K562 (cell line): ENCODE measurements around the gene LOC101059915.

Experiments
- ATAC-seq: fragments of 200-7000 bp; cut with Tn5 transposase; 3 replicates; pipeline ENCODE4 v1.9.1; 2020; ENCODE audit warnings: moderate library complexity
- BruUV-seq: library from RNA; stranded (reverse); fragments of 400-500 nt; replicated peaks from 2 replicates; lab custom pipeline; 2021; lab: Mats Ljungman, UMichigan
- CTCF ChIA-PET: fragments of 300-600 bp; formaldehyde crosslinking; extraction: SDS; loops from one replicate; lab custom pipeline; 2021; ENCODE audit warnings: low intra/inter-chr PET ratio; lab: Yijun Ruan, JAX
- POLR2A ChIA-PET: fragments of 300-600, 350-650 bp; sonication (Branson Sonifier 250); formaldehyde crosslinking; extraction: SDS; loops from one replicate; lab custom pipeline; 2021; ENCODE audit warnings: antibody characterized with exemption, inconsistent platforms; lab: Yijun Ruan, JAX
- DNase-seq, 4 experiments: peaks; one replicate each; pipeline versions ENCODE4 v3.0.0 to v3.0.0-alpha.2; 2011 to 2018; ENCODE audit warnings: low spot score in 3 of 4, mixed read lengths in 3 of 4; ENCODE audit errors: extremely low read depth in 1 of 4
- FAIRE-seq: peaks from 2 replicates; lab custom pipeline; 2011; peaks lifted over from hg19 to GRCh38; lab: Jason Lieb, UNC
- H2AFZ ChIP-seq: 2 replicates; pipeline ENCODE4 v1.6.0; 2011; ENCODE audit warnings: low read depth, low read length, control low read depth, inconsistent platforms
- H3K27ac ChIP-seq: fragments of 200-600 bp; 3 replicates; pipeline ENCODE4 v1.8.0; 2011; ENCODE audit warnings: low read depth, mild to moderate bottlenecking, control low read depth, inconsistent platforms, low read length, moderate library complexity, mixed read lengths; ENCODE audit errors: extremely low read depth
- H3K27me3 ChIP-seq, 2 experiments: fragments of 300-600 bp in 1 of 2; 2 replicates in 1 of 2; 3 replicates in 1 of 2; pipeline versions ENCODE4 v1.6.0 to v1.8.0; 2011; ENCODE audit warnings: inconsistent platforms in 2 of 2, low read length in 2 of 2, mild to moderate bottlenecking in 1 of 2, mixed read lengths in 1 of 2, moderate library complexity in 1 of 2; ENCODE audit not compliant: control insufficient read depth in 2 of 2, insufficient read depth in 2 of 2
- H3K36me3 ChIP-seq: fragments of 300-600 bp; 3 replicates; pipeline ENCODE4 v1.8.0; 2011; ENCODE audit warnings: mild to moderate bottlenecking, low read length, inconsistent platforms; ENCODE audit not compliant: control insufficient read depth, insufficient read depth
- H3K4me1 ChIP-seq, 2 experiments: fragments of 200-600 bp in 1 of 2; replicated peaks in 1 of 2; 2 replicates in 1 of 2; 3 replicates in 1 of 2; pipeline versions ENCODE4 v1.5.1 to v1.8.0; 2011; ENCODE audit warnings: inconsistent platforms in 2 of 2, low read length in 2 of 2, mild to moderate bottlenecking in 1 of 2, mixed read lengths in 1 of 2, moderate library complexity in 1 of 2; ENCODE audit not compliant: control insufficient read depth in 2 of 2, insufficient read depth in 2 of 2
- H3K4me2 ChIP-seq: 2 replicates; pipeline ENCODE4 v1.6.1; 2011; ENCODE audit warnings: low read length, control low read depth, inconsistent platforms, mixed read lengths; ENCODE audit not compliant: insufficient read depth
- H3K4me3 ChIP-seq: fragments of 200-600 bp; sonication (generic), shearing (Covaris generic); 2 replicates; pipeline ENCODE4 v1.5.1; 2016; ENCODE audit warnings: control low read depth, inconsistent platforms
- H3K79me2 ChIP-seq: fragments of 200-600 bp; 3 replicates; pipeline ENCODE4 v1.8.0; 2011; ENCODE audit warnings: low read length, inconsistent platforms; ENCODE audit not compliant: control insufficient read depth, insufficient read depth
- H3K9ac ChIP-seq, 2 experiments: 2 replicates each; pipeline versions ENCODE4 v1.6.0 to v1.6.1; 2011; ENCODE audit warnings: low read depth in 2 of 2, low read length in 2 of 2, control low read depth in 1 of 2, inconsistent platforms in 1 of 2, mild to moderate bottlenecking in 1 of 2, mixed read lengths in 1 of 2; ENCODE audit not compliant: insufficient read depth in 1 of 2
- H3K9me1 ChIP-seq: one replicate; pipeline ENCODE4 v1.6.0; 2011; ENCODE audit warnings: inconsistent platforms, mild to moderate bottlenecking, low read length, moderate library complexity; ENCODE audit not compliant: control insufficient read depth, insufficient read depth
- H3K9me3 ChIP-seq: replicated peaks from 2 replicates; pipeline ENCODE4 v1.5.1; 2011; ENCODE audit warnings: low read depth, low read length, inconsistent platforms; ENCODE audit not compliant: control insufficient read depth, insufficient read depth
- H4K20me1 ChIP-seq: replicated peaks from 2 replicates; pipeline ENCODE4 v1.6.1; 2011; ENCODE audit warnings: low read length, inconsistent platforms, mixed read lengths; ENCODE audit not compliant: control insufficient read depth, insufficient read depth
- AFF4 ChIP-seq: sonication (generic); formaldehyde crosslinking; IDR thresholded peaks from 2 replicates; pipeline ENCODE4 v1.8.0; 2023; ENCODE audit warnings: mild to moderate bottlenecking, missing genetic modification reagents
- CEBPB ChIP-seq: fragments of 450-650 bp; IDR thresholded peaks from 2 replicates; pipeline ENCODE4 v1.6.1; 2016; ENCODE audit warnings: missing genetic modification characterization, missing compliant biosample characterization
- CREB1 ChIP-seq, 2 experiments: sonication (generic) in 1 of 2; formaldehyde crosslinking in 1 of 2; IDR thresholded peaks; 2 replicates each; pipeline versions ENCODE4 v1.6.1 to v1.8.0; 2012 to 2022; ENCODE audit warnings: inconsistent platforms in 1 of 2, mild to moderate bottlenecking in 1 of 2, missing genetic modification reagents in 1 of 2, moderate library complexity in 1 of 2
- ELF4 ChIP-seq: fragments of 450-650 bp; formaldehyde crosslinking; IDR thresholded peaks from 2 replicates; pipeline ENCODE4 v1.4.0; 2022; ENCODE audit warnings: missing genetic modification characterization
- FOSL1 ChIP-seq: fragments of 200-800 bp; sonication (Bioruptor generic); conservative IDR thresholded peaks from 2 replicates; pipeline ENCODE4 v1.6.1; 2016; ENCODE audit warnings: missing genetic modification characterization, missing compliant biosample characterization
- FOXK2 ChIP-seq, 2 experiments: fragments of 450-650 bp; IDR thresholded peaks in 1 of 2; conservative IDR thresholded peaks in 1 of 2; 2 replicates each; pipeline ENCODE4 v1.6.1; 2016; ENCODE audit warnings: low read depth in 2 of 2, mild to moderate bottlenecking in 1 of 2
- HES1 ChIP-seq: fragments of 450-650 bp; IDR thresholded peaks from 2 replicates; pipeline ENCODE4 v1.6.1; 2016; ENCODE audit warnings: low read depth, mild to moderate bottlenecking, moderate library complexity
- NR4A1 ChIP-seq, 2 experiments: fragments of 250-450 bp in 1 of 2; fragments of 450-650 bp in 1 of 2; sonication (Bioruptor Pico) in 1 of 2; IDR thresholded peaks; 2 replicates each; pipeline versions ENCODE4 v1.4.0 to v1.6.1; 2016 to 2020; ENCODE audit warnings: mild to moderate bottlenecking in 2 of 2, missing compliant biosample characterization in 1 of 2, missing genetic modification characterization in 1 of 2, moderate library complexity in 1 of 2
- PHB ChIP-seq: fragments of 250-450 bp; sonication (Bioruptor Pico); IDR thresholded peaks from 2 replicates; pipeline ENCODE4 v1.5.0; 2021
- RBM17 ChIP-seq: fragments of 200-400 bp; formaldehyde crosslinking; IDR thresholded peaks from 2 replicates; pipeline ENCODE4 v1.6.1; 2017; ENCODE audit warnings: low read depth, mild to moderate bottlenecking, low read length, borderline replicate concordance
- RREB1 ChIP-seq: fragments of 250-450 bp; sonication (Bioruptor Pico); IDR thresholded peaks from 2 replicates; pipeline ENCODE4 v1.4.0; 2020
- WHSC1 ChIP-seq: IDR thresholded peaks from one replicate; pipeline ENCODE4 v1.6.1; 2012; ENCODE audit warnings: low read length, control low read depth, inconsistent platforms
- ZFP30 ChIP-seq: fragments of 250-450 bp; sonication (Bioruptor Pico); IDR thresholded peaks from 2 replicates; pipeline ENCODE4 v1.8.0; 2022; ENCODE audit warnings: moderate library complexity, mild to moderate bottlenecking, inconsistent platforms, borderline replicate concordance
- WGBS: fragments of 100-300 bp; shearing (Covaris generic); methylation state at CpG from one replicate; pipeline ENCODE4 v1.1.6; 2016; ENCODE audit warnings: low coverage, mixed read lengths; ENCODE audit not compliant: insufficient coverage; ENCODE audit errors: missing lambda C conversion rate; 5-methylcytosine and 5-hydroxymethylcytosine counted together
- in situ Hi-C: fragments of 300-500 bp; cut with MboI; formaldehyde crosslinking; loops from 4 replicates; pipeline ENCODE4 v1.15.0; 2018; ENCODE audit warnings: inconsistent platforms, mixed read lengths
- intact Hi-C: fragments of 100-400 bp; cut with micrococcal nuclease; formaldehyde crosslinking; loops from 2 replicates; pipeline ENCODE4 v1.14.2; 2022

Gene LOC101059915

GRCh38 chrX:71629467-71629866 is 37.9 kb upstream of the LOC101059915 start:
- 25% methylated on average over 1 of the region's 2 CpGs for WGBS
- no peak overlapping the region for H3K4me3 ChIP-seq
- no peaks in the 10 kb centered on the region for H3K36me3 ChIP-seq
- H2AFZ ChIP-seq, result no peak overlapping the region
- no TSS peak for BruUV-seq
- no peak overlapping the region for H3K9ac ChIP-seq
- no peaks in the 10 kb centered on the region for H3K9me3 ChIP-seq
- FAIRE-seq, result no peak
- in situ Hi-C loops, result no loop called here
- intact Hi-C loops, result no loop called here
- no peak for DNase-seq
- H3K27me3 ChIP-seq, result no peaks in the 10 kb centered on the region; a peak in 2 of 5 replicates
- no peak overlapping the region for H3K4me2 ChIP-seq
- ChIA-PET CTCF (no interaction called here), POLR2A (no interaction called here)
- no peaks in the 10 kb centered on the region for H4K20me1 ChIP-seq
- H3K79me2 ChIP-seq, result no peaks in the 10 kb centered on the region
- no peak for ATAC-seq
- peaks cover 2 to 4% of the 10 kb centered on the region in 2 experiments; a peak in 2 of 5 replicates for H3K4me1 ChIP-seq
- H3K9me1 ChIP-seq, result no peaks in the 10 kb centered on the region
- H3K27ac ChIP-seq, result no peak overlapping the region
- TF ChIP-seq AFF4 (no peak), CREB1 (IDR thresholded peaks at IDR 0.05) (no peak), CREB1 (CRISPR knock-in tag; IDR thresholded peaks at IDR 0.05) (no peak), PHB (no peak), ELF4 (CRISPR knock-in tag) (no peak), FOXK2 (conservative IDR thresholded peaks at IDR 0.05 in 1 of 2, IDR thresholded peaks at IDR 0.05 in 1 of 2; ENCODE audit: low read depth in 2 of 2) (no peak), WHSC1 (no peak), RREB1 (CRISPR knock-in tag) (no peak), RBM17 (no peak), NR4A1 (CRISPR knock-in tag; IDR thresholded peaks at IDR 0.05) (no peak), NR4A1 (tag; IDR thresholded peaks at IDR 0.05) (no peak), CEBPB (no peak), FOSL1 (no peak), HES1 (no peak), ZFP30 (CRISPR knock-in tag) (no peak)
